ENCODE results near the gene CCDC170.

The CCDC170 gene

DNA sequence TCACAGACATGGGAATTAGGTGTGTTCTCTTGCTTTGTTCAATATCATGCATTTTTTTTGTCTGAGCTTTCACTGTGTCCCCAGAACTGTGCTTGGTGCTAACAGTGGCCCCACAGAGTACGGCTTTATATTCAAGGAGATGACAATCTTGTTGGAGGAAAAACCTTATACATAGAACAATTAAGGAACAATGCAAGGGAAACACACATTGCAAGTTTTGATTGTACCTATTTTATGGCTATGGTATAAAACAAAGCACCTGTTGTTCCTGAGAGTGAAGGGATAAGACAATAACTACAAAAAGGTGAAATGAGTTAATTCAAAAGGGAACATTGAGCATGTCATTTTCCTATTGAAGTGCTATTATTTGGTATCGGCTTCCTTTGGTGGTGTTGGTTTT is 169.7 kb downstream of the CCDC170 start:
- DNase-seq, result no peak

DNA sequence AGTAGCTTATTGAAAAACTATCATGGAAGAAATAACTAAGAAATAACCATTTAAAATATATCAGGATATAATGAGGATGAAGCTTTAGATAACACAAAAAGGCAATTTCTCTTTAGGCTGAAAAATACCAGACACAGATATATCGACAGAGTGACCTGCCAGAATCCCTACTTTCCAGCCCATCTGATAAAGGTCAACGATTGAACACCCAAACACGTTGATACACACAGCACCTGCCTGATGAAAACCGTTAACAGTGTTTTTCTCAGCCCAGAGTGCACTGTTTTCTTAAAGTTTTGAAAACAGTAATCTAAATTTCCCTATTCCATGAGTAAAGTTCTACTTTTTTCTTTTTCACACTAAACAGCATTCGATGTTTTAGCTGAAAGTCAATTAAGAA is 170.6 kb downstream of the CCDC170 start:
- no peak for DNase-seq

DNA sequence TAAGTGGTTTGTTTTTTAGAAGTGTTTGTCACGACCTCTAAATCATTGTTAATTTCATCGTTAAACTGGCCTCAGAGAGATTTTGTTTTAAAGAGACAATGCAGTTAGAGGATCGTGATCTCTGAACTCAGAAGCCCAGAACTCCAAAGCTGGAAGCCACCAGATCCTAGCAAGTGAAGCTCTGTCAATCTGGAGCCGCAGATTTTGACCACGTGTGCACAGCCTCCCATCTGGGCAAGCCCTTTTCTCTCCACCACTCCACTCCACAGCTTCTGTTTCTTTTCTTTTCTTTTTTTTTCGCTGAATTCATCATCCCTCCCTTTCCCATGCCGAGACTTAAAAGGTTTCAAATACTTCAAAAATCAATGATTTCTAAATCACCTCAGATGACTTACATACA is 171.5 kb downstream of the CCDC170 start:
- DNase-seq, result no peak

DNA sequence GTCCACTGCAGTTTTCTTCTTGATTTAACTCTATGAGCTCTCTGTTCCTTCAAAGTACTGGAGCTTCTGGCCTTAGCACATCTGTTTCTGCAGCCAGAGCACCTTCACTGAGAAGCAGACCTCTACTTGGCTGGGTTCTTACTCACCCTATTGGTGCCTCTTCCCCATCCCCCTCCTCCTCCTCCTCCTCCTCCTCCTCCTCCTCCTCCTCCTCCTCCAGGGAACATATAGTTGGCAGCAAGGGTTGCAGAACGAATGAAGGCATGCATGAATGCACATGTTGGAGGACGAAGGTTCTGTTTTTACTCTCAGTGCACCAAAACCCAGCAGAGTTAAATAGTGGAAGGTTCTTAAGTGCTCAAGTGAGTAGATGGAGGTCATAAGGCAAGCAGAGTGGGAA is 172.7 kb downstream of the CCDC170 start:
- DNase-seq, result no peak

DNA sequence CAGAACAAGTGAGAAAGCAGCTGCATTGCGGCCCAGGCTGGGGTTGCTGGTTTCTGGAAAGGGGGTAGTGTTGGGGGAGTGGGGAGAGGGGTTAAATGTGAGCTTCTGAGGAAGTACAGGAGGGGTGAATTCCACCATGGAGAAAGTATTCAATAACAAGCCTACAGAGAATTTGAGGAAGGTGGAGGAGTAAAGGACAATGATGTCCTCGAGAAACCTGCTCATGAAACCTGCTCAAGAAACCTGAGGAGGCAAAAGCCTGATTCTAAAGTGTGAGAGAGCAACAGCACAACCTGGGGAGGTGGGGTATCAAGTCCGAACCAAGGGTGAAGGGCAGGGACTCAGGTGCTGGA is 175.4 kb downstream of the CCDC170 start:
- no peak for DNase-seq

DNA sequence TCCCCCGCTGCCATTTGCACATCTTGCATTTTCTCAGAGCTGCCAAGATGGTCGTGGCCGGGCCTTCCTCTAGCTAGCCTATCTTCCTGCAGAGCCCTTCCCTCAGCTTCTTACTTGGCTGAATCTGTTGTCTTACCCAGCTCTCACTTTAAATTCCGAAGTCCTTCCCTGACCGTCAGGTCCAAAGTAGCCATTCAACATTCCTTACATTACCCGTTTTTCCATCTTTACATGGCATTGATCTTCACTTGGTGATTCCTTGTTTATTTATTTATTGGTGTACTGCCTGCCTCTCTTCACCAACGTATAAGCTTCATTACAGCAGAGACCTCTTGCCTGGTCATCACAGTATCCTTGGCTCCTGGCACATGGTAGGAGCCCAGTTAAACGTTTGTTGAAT is 176.3 kb downstream of the CCDC170 start:
- no peak for DNase-seq

Data from AML-193 (cell line).